IPS DF 4.7 (cell line): Measurements from ENCODE around the gene RBMXL2.

Experiments used
- DNase-seq: peaks from one replicate; pipeline ENCODE4 v3.0.0-alpha.2; 2013; ENCODE audit warnings: low spot score; ENCODE audit errors: extremely low read depth

The RBMXL2 gene

GRCh38 chr11:7088921-7089320 is at the start of gene RBMXL2:
Gene RBMXL2 (plus strand): TSS chr11:7088998. CDS start chr11:7089121, 123 bp downstream.
- DNase-seq, result no peak

GRCh38 chr11:7046474-7047175 is 42.2 kb upstream of the RBMXL2 start:
- no peak for DNase-seq

GRCh38 chr11:7050191-7050590 is 38.6 kb upstream of the RBMXL2 start:
- DNase-seq, result no peak

GRCh38 chr11:7056828-7057513 is 31.8 kb upstream of the RBMXL2 start:
- no peak for DNase-seq

- no peak for DNase-seq
Measured at GRCh38 chr11:7057641-7058040, 31.2 kb upstream of the RBMXL2 start.

DNA sequence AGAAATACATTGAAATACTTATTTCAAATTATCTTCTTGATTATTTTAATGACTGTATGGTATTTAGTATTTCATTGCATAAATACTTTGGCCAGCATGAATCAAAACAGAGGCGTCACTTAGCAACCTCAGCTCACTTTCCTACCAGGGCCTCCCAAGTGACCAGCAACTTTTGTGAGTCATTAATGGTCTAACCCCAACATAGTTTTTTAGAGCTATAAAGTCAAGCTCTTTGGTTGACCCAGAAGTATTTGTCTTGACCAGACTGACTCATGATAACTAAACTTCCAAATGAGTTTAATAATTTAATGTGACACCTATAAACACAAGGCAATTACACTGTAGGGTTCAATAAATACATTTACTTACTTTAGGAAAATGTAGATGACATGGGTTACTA is 27.9 kb upstream of the RBMXL2 start:
- no peak for DNase-seq

DNA sequence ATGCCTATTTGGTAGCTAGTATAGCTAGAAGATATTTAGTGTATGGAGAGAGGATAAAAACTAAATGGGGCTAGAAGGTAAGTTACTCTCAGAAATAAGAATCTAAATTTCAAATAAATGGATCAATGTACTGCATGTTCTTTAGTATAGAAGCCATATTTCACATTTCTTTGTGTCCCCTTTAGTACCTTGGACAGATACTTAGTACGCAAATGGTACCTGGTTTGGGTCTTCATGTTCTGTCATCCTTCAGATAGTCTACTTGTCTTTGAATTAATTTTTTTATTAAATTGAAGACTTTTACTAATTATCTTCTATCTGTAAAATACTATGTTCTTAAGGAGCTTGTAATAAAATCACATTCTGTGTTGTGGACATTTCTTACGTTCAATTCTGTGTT is 26.3 kb upstream of the RBMXL2 start:
- no peak for DNase-seq

GRCh38 chr11:7072401-7073028 is 16.3 kb upstream of the RBMXL2 start:
- DNase-seq, result no peak

- peak; percentile 7 for DNase-seq
Measured at GRCh38 chr11:7077101-7077500, 11.7 kb upstream of the RBMXL2 start.

GRCh38 chr11:7079545-7080135 is 9.2 kb upstream of the RBMXL2 start:
- no peak for DNase-seq

GRCh38 chr11:7080900-7081299 is 7.9 kb upstream of the RBMXL2 start:
- DNase-seq, result no peak

GRCh38 chr11:7081441-7081840 is 7.4 kb upstream of the RBMXL2 start:
- no peak for DNase-seq

- no peak for DNase-seq
Measured at GRCh38 chr11:7089328-7090251, 792 bp downstream of the RBMXL2 start.

GRCh38 chr11:7098235-7098832 is 9.5 kb downstream of the RBMXL2 start:
- DNase-seq, result peak; percentile 51

- no peak for DNase-seq
Measured at GRCh38 chr11:7115780-7116179, 27.0 kb downstream of the RBMXL2 start.

DNA sequence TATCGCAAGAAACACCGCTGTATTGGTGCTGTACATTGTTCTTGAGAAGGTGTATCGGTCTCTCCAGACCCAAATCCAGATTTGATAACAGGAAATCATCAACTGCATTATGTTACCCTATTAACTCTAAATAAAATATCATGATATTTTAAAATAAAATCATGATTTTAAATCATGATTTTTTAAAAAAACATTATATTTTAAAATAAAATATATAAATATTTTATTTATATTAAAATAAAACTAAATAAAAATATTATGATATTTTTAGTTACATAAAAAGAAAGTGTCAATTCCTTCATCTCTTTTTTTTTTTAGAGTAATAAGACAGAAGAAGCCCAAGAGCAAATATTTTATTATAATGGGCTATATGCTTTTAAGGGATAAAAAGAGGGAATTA is 27.6 kb downstream of the RBMXL2 start:
- no peak for DNase-seq

- no peak for DNase-seq
Measured at GRCh38 chr11:7138051-7138450, 49.3 kb downstream of the RBMXL2 start.
